T1000 (cell line): ENCODE results near the gene MFSD6.

Experiments
- DNase-seq: peaks from one replicate; lab custom pipeline; 2025; ENCODE audit warnings: mixed read lengths; lab: John Stamatoyannopoulos, UW

MFSD6 gene

DNA sequence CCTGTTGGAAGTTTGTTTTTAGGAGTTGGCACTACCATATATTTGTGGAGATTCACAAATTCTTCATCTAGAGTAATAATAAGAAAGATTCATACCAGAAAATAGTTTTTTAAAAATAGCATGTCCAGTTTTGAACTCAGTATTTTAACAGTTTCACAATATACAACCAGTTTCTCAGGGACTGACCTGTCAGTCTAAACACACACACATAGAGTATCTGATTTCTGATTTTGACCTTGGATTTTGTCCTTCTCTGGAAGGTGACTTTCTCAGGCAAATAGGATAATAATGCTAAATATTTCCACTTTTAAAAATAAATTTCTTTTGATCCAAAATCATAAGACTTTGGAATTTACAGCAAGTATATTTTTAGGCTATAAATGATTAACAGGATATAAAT is 32.0 kb downstream of the MFSD6 start:
- no peak for DNase-seq

GRCh38 chr2:190441564-190441963 is 33.4 kb downstream of the MFSD6 start:
- no peak for DNase-seq

- DNase-seq = no peak
Observed at GRCh38 chr2:190443055-190443454, 34.9 kb downstream of the MFSD6 start.

GRCh38 chr2:190443778-190444481 is 35.8 kb downstream of the MFSD6 start:
- no peak for DNase-seq

DNA sequence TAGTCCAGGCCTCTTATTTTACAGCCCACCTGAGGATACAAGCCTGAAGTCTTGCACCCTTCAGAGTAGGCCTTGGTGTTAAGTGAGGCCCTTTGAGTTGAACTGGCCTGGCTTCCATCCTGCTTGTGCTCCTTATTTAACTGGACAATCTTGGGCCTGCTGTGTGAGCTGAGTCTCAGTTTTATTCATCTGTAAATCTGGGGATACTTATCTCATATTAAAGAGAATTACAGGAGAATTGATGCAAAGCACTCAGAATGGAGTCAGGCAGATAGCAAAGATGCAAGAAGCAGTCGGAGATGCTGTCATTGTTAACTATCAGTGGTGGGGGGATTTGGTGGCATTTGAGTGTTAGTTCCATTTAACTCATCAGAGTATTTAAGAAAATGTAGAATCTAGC is 36.8 kb downstream of the MFSD6 start:
- DNase-seq = no peak

DNA sequence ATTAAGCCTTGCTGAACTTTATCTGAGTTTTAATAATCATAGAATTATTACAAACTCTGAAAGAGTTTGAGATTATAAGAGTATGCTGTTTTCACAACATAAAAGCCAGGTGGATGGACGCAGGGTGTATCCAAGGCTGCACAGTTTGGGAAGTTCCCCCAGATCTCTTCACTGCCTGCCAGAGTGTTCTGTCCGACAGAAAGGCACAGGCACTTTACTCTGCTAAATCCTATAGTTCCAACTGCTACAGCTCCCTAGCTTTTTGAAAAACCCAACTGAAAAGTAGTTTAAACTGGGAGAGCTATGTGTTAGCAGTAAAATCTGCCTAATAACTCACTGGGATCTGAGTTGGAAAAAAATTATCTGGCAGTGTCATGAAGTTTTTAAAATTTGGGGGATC is 38.0 kb downstream of the MFSD6 start:
- DNase-seq = no peak

DNA sequence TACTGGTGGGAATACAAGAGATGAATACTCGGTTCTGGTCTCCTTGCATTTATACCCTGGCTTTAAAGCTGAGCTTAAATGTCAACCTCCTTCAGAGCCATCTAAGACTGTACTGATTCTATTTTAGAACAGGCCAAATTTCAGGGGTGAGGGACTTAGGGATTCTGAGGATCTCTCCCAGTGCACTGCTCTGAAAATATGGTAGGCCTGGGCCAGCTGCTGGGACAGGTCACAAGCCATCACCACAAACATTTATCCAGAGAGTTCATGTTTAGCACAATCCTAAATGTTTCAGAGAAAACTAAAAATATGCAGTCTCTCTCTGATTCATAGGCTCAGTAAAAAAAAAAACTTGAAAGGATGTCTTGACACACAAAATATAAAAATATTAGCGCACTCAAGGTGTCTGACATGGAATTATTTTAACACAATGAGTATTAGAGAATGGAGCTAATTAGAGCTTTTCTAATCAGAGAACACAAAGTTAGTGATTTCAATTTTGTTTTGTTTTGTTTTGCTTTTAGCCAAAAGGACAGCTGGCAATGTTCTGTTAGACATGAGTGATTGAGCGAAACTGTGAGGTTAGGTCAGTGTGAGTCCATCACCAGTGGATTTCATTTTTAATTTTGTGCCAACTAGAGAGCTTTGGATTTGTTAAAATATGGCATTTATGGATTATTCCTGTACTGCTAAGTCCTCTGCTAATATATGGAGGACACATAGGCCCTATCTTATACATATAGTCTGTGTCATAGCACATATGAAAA is 38.8 kb downstream of the MFSD6 start:
- DNase-seq = no peak

GRCh38 chr2:190447766-190448165 is 39.6 kb downstream of the MFSD6 start:
- no peak for DNase-seq

- no peak for DNase-seq
Observed at GRCh38 chr2:190449925-190450324, 41.8 kb downstream of the MFSD6 start.

- no peak for DNase-seq
Observed at GRCh38 chr2:190450363-190450762, 42.2 kb downstream of the MFSD6 start.

DNA sequence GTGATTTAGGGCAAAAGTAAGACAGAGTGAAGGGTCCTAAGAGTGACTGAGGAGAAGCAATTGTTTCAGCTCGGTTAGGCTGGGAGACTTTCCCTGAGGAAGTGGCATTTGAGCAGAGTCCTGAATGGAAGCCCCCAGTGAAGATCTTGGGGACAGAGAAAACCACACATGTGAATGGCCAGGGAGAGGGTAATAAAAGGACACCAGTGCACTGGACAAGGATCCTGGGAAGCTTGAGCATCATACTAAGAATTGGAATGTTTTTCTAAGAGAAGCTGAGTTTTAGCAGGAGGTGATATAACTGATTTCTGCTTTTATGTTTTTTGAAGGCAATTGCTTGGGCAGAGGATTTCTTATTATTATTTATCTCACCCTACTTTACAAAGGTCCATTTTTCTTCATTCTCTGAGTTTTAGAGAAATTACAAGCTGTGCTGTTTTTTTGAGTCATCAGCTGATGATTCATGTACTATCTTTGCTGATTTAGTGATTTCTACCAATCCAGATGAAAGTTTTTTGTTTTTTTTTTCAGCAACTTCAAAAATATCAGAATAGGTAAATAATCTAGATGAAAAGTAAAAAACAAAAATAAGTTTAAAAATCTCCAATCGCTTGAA is 43.5 kb downstream of the MFSD6 start:
- DNase-seq = no peak

- DNase-seq = no peak
Observed at GRCh38 chr2:190452433-190452832, 44.3 kb downstream of the MFSD6 start.

GRCh38 chr2:190454795-190455194 is 46.6 kb downstream of the MFSD6 start:
- no peak for DNase-seq

- DNase-seq = no peak
Observed at GRCh38 chr2:190455358-190456095, 47.4 kb downstream of the MFSD6 start.

GRCh38 chr2:190456833-190457232 is 48.7 kb downstream of the MFSD6 start:
- no peak for DNase-seq

- no peak for DNase-seq
Observed at GRCh38 chr2:190457256-190457655, 49.1 kb downstream of the MFSD6 start.

DNA sequence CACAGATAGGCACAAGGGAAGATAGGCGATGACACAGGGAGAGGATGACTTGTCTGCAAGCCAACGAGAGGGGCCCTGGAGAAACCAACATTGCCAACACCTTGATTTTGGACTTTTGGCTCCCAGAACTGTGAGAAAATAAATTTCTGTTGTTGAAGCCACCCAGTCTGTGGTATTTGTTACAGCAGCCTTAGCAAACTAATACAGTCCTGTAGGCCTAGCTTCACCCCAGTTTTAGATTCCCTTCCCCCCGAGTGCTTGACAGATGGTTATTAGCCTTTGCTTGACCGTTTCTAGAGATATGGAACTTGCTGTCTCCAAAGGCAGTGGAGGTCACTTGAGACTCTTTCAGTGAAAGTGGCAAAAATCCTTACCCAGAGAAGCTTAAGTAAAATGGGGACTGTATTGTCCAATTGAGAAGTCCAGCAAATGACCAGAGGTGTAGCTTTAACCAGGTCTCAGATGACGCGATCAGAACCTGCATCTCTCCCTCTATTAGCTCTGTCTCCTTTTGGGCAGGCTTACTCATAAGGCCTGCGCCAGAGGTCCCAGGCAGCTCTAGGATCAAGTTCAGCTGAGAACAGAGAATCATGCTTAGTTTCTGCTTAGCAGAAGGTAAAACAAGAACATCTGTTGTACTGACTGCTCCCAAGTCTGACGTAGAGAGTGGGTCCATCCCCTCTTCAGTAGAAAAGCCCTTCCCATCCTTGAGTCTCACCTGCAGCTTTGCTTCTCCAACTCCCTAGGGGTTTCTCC is 50.4 kb downstream of the MFSD6 start:
- DNase-seq = no peak

DNA sequence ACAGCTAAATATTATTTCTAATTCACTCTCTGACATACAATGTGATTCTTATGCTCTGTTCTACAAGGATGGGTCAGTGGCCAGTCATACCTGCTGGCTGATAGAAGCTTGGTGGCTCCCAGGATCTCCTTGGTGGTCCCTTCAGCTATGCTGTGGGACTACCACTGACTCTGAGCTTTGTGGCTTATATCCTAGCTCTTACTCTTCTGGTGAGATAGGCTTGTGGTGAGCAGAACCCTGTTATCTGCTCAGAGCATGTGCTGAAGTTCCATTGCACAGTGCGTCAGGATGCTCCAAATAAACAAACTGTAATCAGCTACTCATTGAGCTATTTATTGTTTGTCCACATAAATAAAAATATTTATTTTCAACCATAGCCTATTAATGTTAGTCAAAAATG is 51.7 kb downstream of the MFSD6 start:
- DNase-seq = no peak

- DNase-seq = no peak
Observed at GRCh38 chr2:190460487-190460886, 52.3 kb downstream of the MFSD6 start.

GRCh38 chr2:190462181-190462580 is 54.0 kb downstream of the MFSD6 start:
- no peak for DNase-seq

GRCh38 chr2:190462611-190463010 is 54.5 kb downstream of the MFSD6 start:
- no peak for DNase-seq

GRCh38 chr2:190465060-190465459 is 56.9 kb downstream of the MFSD6 start:
- no peak for DNase-seq
